ENCODE results near the gene GGT6. TPM values are rescaled to one million over a fixed set of nuclear protein-coding genes. Genes with fewer than 3 reads are reported as not detected.
A peak's percentile ranks its signal among the peaks of the same experiment; 100 is the strongest.

GGT6 gene
- total RNA-seq, 2 experiments from 2014 or later = not detected

DNA sequence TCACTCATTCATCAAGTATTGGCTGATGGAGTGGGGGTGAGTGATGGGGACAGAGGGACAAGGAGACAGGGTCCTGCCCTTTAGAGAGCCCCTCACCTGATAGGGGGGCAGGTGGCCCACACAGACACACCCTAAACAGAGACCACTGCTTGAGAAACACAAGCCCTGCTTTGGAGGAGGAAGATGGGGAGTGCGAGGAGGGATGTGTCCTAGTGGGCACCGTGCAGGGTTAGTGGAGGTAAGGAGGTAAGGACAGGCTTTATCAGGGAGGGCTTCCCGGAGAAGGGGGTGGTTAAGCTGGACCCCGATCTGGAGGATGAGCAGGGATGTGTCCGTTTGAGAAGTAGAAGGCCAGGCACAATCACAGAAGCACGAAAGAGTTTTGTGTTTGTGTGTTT, 15.8 kb upstream of the GGT6 start:
- ATAC-seq (ENCODE audit: low read depth) (no peak), DNase-seq (no peak)
- H3K4me3 Mint-ChIP-seq = no peak overlapping the region
- H3K27me3 Mint-ChIP-seq = peaks cover 14% of the 10 kb centered on the region
- H3K9me3 Mint-ChIP-seq = no peaks in the 10 kb centered on the region
- POLR2A ChIA-PET = no interaction called here
- H3K27ac Mint-ChIP-seq = no peak overlapping the region
- H3K36me3 Mint-ChIP-seq = no peaks in the 10 kb centered on the region
- H3K4me1 Mint-ChIP-seq = peaks cover 10% of the 10 kb centered on the region

DNA sequence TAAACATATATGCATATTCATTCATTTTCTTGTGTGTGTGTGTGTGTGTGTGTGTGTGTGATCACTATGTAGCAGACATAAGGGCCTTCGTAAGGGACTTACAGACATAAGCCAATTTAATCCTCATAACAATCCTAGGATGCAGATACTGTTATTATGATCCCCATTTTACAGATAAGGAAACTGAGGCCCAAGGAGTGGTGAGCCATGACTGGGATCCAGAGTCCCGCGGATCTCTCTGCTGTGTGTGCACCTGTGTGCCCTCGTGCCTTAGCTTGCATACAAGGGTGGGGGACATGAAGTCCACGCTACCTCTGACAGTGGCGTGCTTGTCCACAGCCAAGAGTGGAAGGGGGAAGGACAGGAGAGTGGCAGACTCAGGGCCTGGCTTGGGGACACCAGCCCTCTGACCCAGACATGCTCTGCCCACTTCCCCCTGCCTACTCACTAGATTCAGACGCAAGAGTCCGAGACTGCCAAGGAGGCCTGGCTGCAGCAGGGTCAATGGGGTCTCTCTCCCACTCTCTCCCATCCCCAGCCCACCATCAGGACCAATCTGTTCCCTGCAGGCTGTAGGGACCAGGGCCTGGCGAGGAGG, 14.2 kb upstream of the GGT6 start:
- DNase-seq (no peak), ATAC-seq (ENCODE audit: low read depth) (no peak)
- Mint-ChIP-seq H3K27me3 (peaks cover 14% of the 10 kb centered on the region), H3K9me3 (no peaks in the 10 kb centered on the region), H3K36me3 (no peaks in the 10 kb centered on the region), H3K4me3 (no peak overlapping the region), H3K27ac (no peak overlapping the region), H3K4me1 (peaks cover 10% of the 10 kb centered on the region)
- POLR2A ChIA-PET = no interaction called here

DNA sequence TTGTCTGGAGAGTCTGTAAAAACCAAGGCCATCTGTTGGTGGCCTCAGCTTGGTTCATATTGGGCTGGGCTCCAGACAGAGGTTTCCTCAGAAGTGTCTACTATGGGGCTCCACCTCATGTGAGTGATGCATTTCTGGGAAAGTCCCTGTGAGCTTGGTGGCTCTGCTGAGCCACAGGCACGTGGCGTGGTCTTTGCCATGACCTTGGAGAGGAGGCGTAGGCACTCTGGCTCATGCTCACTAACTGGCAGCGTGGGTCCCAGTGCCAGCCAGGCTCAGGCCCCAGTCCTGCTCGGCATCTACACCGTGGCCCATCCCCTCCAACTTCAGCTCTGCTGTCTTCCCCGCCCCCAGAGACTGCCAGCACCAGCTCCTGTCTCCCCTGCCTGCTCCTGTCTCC, 13.3 kb upstream of the GGT6 start:
- Mint-ChIP-seq H3K36me3 (no peaks in the 10 kb centered on the region), H3K9me3 (no peaks in the 10 kb centered on the region), H3K4me3 (no peak overlapping the region), H3K4me1 (peaks cover 10% of the 10 kb centered on the region), H3K27ac (no peak overlapping the region), H3K27me3 (peaks cover 20% of the 10 kb centered on the region)
- DNase-seq = no peak
- POLR2A ChIA-PET = no interaction called here
- ATAC-seq (ENCODE audit: low read depth) = peak; percentile 62

DNA sequence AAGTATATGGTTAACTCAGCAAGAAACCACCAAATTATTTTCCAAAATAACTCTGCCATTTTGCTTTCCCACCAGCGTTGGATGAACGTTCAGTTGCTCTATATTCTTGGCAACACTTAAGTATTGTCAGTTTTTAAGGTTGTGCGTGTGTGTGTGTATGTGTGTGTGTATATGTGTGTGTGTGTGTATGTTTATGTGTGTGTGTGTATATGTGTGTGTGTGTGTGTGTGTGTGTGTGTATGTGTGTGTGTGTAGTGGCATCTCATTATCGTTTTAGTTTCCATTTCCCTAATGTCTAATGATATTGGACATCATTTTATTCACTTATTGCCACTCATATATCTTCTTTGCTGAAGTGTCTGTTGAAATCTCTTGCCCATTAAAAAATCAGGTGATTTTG, 12.7 kb upstream of the GGT6 start:
- Mint-ChIP-seq H3K36me3 (no peaks in the 10 kb centered on the region), H3K9me3 (no peaks in the 10 kb centered on the region), H3K27me3 (peaks cover 20% of the 10 kb centered on the region), H3K4me1 (peaks cover 10% of the 10 kb centered on the region), H3K4me3 (no peak overlapping the region), H3K27ac (no peak overlapping the region)
- DNase-seq (no peak), ATAC-seq (ENCODE audit: low read depth) (no peak)
- POLR2A ChIA-PET = no interaction called here

- Mint-ChIP-seq H3K27me3 (peaks cover 20% of the 10 kb centered on the region), H3K4me1 (peaks cover 10% of the 10 kb centered on the region), H3K4me3 (no peak overlapping the region), H3K9me3 (no peaks in the 10 kb centered on the region), H3K36me3 (no peaks in the 10 kb centered on the region), H3K27ac (no peak overlapping the region)
- ATAC-seq (ENCODE audit: low read depth) = no peak
- no peak for DNase-seq
- POLR2A ChIA-PET = no interaction called here
These were observed 11.8 kb upstream of the GGT6 start for GRCh38 chr17:4572131-4572530.

GRCh38 chr17:4569591-4569990, 9.2 kb upstream of the GGT6 start:
- POLR2A ChIA-PET = interaction anchor here (1.0 kb wide), 1 partner anchor 14 kb away, joined by 3 read pairs; the partner anchor contains the start of gene MYBBP1A
- H3K27me3 Mint-ChIP-seq = peaks cover 18% of the 10 kb centered on the region
- DNase-seq = no peak
- H3K9me3 Mint-ChIP-seq = no peaks in the 10 kb centered on the region
- no peak overlapping the region for H3K27ac Mint-ChIP-seq
- no peaks in the 10 kb centered on the region for H3K36me3 Mint-ChIP-seq
- H3K4me3 Mint-ChIP-seq = no peak overlapping the region
- H3K4me1 Mint-ChIP-seq = peaks cover 18% of the 10 kb centered on the region
- ATAC-seq (ENCODE audit: low read depth) = no peak

DNA sequence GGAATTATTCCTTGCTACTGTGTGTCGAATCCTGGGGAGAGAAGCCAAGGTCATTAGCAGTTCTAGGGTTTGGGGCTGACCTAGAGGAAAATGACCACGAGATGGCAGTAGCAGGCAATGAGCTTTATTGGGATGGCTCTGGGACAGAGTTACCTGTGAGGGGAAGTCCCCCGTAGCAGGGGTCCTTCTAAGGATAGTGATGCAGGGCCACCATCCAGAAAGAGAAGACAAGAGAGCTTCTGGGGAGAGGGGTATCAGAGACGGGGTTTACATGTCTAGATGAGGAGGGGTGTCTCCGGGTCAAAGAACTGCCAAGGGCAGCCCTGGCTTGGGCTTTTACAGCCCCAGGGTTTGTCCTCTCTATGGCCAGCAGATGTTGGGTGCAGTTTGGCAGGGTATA, 6.4 kb upstream of the GGT6 start:
- no peak overlapping the region for H3K4me3 Mint-ChIP-seq
- POLR2A ChIA-PET = interaction anchor here (0.6 kb wide), 3 partner anchors 131 to 321 kb away, joined by 3 read pairs; no protein-coding TSS in a partner anchor
- peaks cover 9% of the 10 kb centered on the region for H3K27me3 Mint-ChIP-seq

DNA sequence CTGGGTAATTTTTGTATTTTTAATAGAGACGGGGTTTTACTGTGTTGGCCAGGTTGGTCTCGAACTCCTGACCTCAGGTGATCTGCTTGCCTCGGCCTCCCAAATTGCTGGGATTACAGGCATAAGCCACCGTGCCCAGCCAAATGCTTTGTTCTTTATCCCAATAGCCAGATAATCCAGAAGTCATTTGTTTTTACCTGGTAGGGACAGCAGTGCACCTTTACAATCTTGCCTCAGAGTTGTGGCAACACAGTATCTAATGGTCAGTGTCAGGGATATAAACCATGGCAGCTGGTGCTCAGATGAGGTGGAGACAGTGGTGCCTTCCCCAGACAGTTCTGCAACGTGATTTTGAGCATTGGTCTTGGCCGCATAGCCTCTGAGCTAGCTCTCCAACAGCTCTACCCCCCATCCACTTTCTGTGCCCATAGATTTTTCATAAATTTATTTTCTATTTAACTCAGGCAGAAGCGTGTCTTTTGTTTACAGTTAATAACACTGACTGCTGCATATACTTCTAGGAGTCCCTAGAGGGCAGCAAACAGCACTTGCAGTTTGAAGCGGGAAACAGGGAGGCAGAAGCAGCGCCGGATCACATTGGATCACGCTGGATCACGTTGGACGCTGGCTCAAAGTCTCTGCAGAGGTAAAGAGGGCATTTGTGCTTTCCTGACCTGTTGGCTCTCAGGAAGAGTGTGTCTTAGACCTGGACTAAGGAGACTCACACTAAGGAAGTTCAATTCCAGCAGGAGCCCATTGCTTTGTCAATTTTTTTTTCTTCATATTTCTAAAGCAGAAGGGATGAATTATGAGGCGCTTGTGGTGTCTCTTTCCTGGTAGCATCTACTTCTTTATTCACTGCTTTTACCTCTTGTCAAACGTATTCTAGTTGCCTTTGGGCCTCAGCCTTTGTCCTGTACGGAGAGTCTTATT, 5.1 kb upstream of the GGT6 start:
- no peaks in the 10 kb centered on the region for H3K36me3 Mint-ChIP-seq
- H3K27ac Mint-ChIP-seq = peak overlapping the region; percentile 35
- H3K27me3 Mint-ChIP-seq = peaks cover 9% of the 10 kb centered on the region
- no peak for DNase-seq
- H3K4me1 Mint-ChIP-seq = peaks cover 28% of the 10 kb centered on the region
- ATAC-seq (ENCODE audit: low read depth) = peak; percentile 78
- POLR2A ChIA-PET = interaction anchor here (0.8 kb wide), 1 partner anchor 61 kb away, joined by 3 read pairs; no protein-coding TSS in a partner anchor
- H3K9me3 Mint-ChIP-seq = no peaks in the 10 kb centered on the region
- peak overlapping the region; percentile 57 for H3K4me3 Mint-ChIP-seq

More for the DNA sequence above, 6.4 kb upstream of the GGT6 start:
- Mint-ChIP-seq H3K4me1 (peaks cover 28% of the 10 kb centered on the region), H3K9me3 (no peaks in the 10 kb centered on the region), H3K36me3 (no peaks in the 10 kb centered on the region), H3K27ac (no peak overlapping the region)
- peak; percentile 60 for ATAC-seq (ENCODE audit: low read depth)
- no peak for DNase-seq

DNA sequence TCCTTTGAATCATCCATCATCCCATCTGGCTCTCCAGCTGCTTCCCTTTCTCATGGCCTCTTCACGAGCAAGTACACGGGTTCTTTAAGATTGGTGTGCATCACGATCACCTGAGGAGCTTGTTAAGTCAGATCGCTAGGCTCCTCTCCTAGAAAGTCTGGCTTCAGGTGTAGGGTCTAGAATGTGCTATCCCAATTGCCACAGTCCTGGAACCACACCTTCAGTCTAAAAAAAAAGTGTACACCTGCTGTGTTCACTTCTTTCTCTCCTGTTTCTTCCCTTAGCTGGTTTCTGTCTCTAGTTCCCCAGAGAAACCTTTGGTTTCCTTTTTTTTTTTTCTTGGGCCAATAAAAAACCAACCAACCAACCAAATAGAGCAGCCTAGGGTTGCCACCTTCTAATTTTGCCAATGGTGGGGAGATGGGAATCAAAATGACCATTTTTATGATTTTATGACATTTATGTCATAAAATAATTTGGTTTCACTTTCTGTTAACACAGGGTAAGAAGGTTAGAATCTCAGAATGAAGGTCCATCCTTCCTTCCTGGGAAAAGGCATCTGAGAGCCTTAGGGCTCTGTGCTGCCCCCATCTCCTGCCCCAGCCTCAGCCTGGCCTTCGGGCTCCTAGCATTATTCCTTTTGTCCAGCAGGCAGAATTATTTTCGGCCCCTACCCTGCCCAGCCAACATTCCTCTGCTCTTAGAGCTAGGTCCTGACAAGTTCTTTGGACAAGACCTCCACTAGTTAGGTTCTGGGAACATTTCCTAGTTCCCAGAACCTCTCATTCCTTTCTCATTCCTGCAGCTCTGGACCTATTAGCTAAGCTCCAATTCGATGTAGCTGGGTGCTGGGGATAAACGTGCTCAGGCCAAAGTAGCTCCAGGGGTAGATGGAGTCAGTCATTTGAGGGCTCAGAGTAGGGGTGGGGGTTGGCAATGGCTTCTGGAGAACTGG, 1.9 kb upstream of the GGT6 start:
- ATAC-seq (ENCODE audit: low read depth) (peak; percentile 25), DNase-seq (no peak)
- Mint-ChIP-seq H3K36me3 (no peaks in the 10 kb centered on the region), H3K4me3 (peak overlapping the region; percentile 59), H3K4me1 (peaks cover 29% of the 10 kb centered on the region), H3K9me3 (no peaks in the 10 kb centered on the region), H3K27ac (peak overlapping the region; percentile 74), H3K27me3 (peaks cover 3% of the 10 kb centered on the region)
- POLR2A ChIA-PET = interaction anchor here (0.6 to 0.7 kb wide), 3 partner anchors 97 to 239 kb away, joined by 3 to 4 read pairs (median 3); no protein-coding TSS in a partner anchor

GRCh38 chr17:4560837-4561256, 470 bp upstream of the GGT6 start:
- no peak overlapping the region for H3K4me3 Mint-ChIP-seq
- no peak for DNase-seq
- peaks cover 31% of the 10 kb centered on the region for H3K4me1 Mint-ChIP-seq
- H3K27me3 Mint-ChIP-seq = peaks cover under 1% of the 10 kb centered on the region
- H3K9me3 Mint-ChIP-seq = no peaks in the 10 kb centered on the region
- H3K36me3 Mint-ChIP-seq = no peaks in the 10 kb centered on the region
- ATAC-seq (ENCODE audit: low read depth) = no peak
- no peak overlapping the region for H3K27ac Mint-ChIP-seq
- POLR2A ChIA-PET = no interaction called here

DNA sequence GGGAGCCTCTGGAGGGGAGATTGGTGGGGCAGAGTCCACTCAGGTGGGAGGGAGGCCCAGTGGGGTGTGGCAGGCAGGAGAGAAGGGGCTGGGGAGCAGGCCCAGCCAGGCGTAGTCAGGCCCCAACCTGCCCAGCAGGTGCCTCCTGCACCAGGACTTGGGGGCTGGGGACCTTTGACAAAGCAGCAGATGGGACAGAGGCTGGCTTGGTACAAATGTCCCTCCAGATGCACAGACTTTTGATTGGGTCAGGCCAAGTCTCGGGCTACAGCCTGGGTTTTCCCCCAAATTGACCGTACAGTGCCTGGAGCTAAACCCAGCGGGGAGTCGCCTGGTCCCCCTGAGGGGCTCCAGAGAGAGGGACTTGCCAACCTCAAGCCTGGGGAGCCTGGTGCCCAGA, 411 bp downstream of the GGT6 start:
- no peaks in the 10 kb centered on the region for H3K9me3 Mint-ChIP-seq
- POLR2A ChIA-PET = no interaction called here
- H3K4me1 Mint-ChIP-seq = peaks cover 30% of the 10 kb centered on the region
- no peaks in the 10 kb centered on the region for H3K36me3 Mint-ChIP-seq
- ATAC-seq (ENCODE audit: low read depth) (no peak), DNase-seq (no peak)
- H3K27ac Mint-ChIP-seq = peak overlapping the region; percentile 13
- H3K4me3 Mint-ChIP-seq = no peak overlapping the region
- no peaks in the 10 kb centered on the region for H3K27me3 Mint-ChIP-seq

- Mint-ChIP-seq H3K4me3 (no peak overlapping the region), H3K9me3 (no peaks in the 10 kb centered on the region), H3K27me3 (no peaks in the 10 kb centered on the region), H3K36me3 (no peaks in the 10 kb centered on the region), H3K27ac (no peak overlapping the region), H3K4me1 (peaks cover 35% of the 10 kb centered on the region)
- POLR2A ChIA-PET = no interaction called here
- ATAC-seq (ENCODE audit: low read depth) (no peak), DNase-seq (no peak)
These were observed 1.1 kb downstream of the GGT6 start for GRCh38 chr17:4559139-4559791.

All from activated naive CD8-positive, alpha-beta T cell treated with anti-CD3 and anti-CD28 coated beads, Interleukin-2, amount 10 ng/mL, durations not matched to agents 7 days and 5 days (primary cell).